HG03378 (cell line): Measurements from ENCODE around the gene NDUFB7.
"Not testable (repeated sequence)": the region's sequence is repeated elsewhere in the genome, so short reads cannot be mapped to it uniquely, and the experiment has no call there.

Experiments
- ATAC-seq: cut with Tn5 transposase; IDR thresholded peaks from one replicate; pipeline ENCODE4 v1.9.1; 2021; ENCODE audit warnings: mild to moderate bottlenecking, moderate library complexity; ENCODE audit not compliant: unreplicated experiment

The NDUFB7 gene

DNA sequence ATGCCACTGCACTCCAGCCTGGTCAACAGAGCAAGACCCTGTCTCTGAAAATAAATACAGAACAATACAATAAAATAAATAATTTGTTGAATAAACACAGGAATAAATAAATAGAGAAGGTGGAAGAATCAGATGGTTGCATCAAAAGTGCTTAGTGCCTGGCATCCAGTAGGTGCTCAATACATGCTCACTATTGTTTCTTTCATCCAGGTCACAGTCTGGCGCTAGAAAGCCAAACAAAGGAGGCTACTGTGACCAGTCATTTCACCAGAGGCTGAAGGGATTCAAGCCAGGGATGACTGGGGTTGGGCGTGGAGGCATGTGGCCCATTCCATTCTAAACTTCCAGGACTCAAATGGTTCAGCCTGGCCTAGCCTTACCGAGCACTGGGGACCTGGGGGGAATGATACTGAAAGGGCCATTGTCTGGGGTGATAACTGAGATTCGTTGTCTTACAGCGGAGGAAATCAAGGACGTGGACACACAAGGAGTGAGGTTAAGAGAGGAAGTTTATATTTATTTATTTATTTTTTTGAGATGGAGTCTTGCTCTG lies 3.6 kb upstream of the NDUFB7 start:
- ATAC-seq: no peak

DNA sequence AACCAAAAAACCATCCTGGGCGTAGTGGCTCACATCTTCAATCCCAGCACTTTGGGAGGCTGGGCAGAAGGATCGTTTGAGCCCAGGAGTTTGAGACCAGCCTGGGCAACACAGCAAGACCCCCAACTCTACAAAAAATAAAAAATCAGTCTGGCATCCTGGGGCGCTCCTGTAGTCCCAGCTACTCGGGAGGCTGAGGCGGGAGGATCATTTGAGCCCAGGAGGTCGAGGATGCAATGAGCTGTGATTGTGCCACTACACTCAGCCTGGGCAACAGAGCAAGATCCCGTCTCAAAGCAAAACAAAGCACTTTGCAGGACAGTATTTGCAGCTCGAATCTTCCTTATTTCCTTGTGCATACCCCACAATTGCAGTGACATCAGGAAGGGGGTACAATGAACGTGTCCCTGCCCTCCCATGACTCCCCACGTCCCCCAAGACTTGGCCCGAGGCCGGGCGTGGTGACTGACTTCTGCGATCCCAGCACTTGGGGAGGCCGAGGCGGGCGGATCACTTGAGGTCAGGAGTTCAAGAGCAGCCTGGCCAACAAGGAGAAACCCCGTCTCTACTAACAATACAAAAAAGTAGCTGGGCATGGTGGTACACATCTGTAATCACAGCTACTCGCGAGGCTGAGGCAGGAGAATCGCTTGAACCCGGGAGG lies 870 bp downstream of the NDUFB7 start:
- no peak for ATAC-seq

DNA sequence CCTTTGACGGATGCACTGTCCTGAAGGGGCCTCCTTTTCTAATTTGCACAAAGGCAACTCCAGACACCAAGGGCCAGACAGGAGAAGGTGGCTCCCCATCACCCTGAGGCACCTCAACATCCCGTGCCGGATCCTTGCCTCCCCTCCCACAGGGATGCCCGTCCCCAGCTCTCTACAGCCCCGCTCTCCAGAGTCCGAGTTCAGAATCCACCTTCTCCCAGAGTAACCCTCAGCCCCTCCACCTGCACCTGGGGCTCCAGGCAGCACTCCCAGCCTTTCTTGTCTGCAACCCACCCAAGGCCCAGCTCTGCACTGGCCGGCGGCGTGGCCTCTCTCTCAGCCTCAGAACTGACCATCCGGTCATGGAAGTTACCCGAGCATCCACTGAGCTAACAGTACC lies 4.8 kb downstream of the NDUFB7 start:
- no peak for ATAC-seq

DNA sequence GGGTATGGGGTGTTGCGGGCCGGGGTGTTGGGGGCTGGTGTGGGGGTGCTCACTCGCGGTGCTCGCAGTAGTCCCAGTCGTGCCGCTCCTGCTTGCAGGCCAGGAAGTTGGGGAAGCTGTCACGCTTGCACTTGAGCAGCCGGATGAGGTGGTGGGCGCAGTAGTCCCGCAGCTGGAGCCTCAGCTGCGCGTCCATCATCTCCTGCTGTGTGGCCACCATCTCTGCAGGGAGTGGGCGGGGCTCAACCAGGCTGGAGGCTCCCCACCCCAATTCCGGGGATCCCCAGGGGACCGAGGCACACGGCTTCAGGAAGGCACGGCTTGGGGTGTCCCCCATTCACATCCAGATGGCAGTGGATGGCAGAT lies 5.2 kb downstream of the NDUFB7 start:
- ATAC-seq: no peak

DNA sequence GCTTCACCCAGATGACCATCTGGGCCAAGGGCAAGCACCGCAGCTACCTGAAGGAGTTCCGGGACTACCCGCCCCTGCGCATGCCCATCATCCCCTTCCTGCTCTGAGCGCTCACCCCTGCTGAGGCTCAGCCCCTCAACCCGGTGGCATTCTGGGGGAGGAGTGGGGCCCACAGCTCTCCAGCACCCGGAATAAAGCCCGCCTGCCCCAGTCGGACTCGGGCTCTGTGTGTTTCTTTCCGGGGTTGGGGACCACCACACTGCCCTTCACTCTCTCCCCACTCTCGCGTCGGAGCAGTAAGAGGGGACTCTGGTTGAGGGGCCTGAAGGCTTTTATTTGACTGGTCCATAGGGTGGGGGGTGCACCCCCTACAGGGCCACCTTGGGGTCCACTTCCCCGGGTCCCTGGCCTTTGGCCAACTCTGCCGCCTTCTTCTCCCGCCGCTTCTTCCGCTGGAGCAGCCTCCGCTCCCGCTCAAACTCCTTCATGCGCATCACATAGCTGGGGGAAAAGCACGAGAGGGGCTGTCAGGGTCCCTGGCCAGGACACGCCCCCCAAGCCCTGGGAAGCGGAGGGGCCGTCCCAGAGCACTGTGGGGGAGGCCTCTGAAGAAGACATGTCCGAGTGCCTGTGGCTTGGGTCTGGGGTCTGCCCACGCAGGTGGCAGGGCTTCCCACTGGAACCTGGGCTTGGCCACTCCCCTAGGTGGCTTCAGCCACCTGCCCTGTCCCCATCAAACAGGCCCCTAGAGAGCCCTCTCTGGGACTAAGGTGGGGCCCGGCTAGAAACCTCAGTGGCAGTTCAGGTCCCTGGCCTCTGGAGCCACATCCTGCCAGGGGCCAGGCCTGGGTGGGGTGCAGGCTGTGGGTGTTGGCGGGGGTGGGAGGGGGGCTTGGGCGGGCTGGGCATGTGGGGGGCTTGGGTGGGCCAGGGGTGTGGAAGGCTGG lies 5.8 kb downstream of the NDUFB7 start:
- ATAC-seq: no peak

GRCh38 chr19:14565298-14565679 lies 6.6 kb downstream of the NDUFB7 start:
- ATAC-seq: no peak

GRCh38 chr19:14564652-14565297 lies 7.1 kb downstream of the NDUFB7 start:
- ATAC-seq: not testable (repeated sequence)

DNA sequence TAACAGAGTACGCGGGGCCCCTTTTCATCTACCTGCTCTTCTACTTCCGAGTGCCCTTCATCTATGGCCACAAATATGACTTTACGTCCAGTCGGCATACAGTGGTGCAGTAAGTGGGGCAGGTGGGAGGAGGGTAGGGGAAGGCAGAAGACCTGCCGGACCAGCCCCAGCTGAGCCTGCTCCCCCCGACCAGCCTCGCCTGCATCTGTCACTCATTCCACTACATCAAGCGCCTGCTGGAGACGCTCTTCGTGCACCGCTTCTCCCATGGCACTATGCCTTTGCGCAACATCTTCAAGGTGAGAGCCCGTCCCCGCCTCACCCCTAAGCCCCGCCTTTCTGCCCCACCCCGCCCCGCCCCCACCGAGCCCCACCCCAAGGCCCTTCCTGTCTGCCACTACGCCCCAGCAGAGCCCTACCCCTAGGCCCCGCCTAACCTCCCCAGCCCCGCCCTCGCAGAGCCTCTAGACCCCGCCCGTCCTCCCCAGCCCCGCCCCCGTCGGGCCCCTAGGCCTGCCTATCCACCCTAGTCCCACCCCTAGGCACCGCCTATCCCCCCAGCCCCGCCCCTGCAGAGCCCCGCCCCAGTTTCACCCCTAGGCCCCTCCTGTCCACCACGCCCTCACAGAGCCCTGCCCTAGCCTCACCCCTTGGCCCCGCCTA lies 7.7 kb downstream of the NDUFB7 start:
- no peak for ATAC-seq

GRCh38 chr19:14563590-14563926 lies 8.3 kb downstream of the NDUFB7 start:
- no peak for ATAC-seq

DNA sequence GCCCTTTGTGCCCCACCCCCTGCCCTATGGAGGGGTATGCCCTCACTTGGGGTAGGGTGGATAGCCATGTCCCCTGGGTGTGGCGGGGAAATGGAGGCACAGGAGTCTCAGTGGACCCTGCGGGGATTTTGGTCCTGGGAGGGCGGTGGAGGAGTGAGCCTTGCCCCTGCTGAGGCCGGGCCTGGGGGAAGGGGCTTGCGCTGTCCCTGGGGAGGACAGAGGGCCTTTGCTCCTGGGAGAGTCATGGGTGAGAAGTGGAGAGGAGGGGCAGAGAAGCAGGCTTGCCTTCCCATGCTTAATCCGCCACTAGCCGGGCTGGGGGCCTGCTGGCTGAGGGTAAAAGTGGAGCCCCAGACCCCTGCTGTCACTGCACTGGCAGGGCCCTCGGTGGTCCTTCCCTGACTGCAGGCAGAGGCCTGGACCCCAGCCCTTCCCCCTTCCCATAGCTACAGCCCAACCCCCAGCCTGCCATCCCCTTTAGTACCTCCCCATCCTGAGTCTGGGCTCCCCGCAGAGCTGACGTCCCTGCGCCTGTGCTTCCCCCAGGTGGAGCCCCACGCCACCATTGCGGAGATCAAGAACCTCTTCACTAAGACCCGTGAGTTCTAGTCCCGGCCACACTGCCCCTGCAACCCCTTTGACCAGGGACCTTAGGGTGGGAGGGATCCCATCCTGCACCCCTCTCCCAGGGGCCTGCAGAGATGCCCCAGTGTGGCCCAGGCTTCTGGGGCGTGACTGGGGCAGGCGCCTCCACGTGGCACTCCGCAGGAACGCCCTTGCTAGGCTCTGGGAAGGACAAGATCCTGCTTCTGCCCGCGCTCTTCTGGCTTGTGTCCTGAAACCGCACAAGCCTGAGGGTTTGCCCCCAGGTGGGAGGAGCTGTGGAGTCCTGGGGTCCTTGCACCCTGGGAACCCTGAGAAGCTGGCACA lies 8.9 kb downstream of the NDUFB7 start:
- no peak for ATAC-seq

GRCh38 chr19:14561847-14562351 lies 10.0 kb downstream of the NDUFB7 start:
- ATAC-seq: no peak

DNA sequence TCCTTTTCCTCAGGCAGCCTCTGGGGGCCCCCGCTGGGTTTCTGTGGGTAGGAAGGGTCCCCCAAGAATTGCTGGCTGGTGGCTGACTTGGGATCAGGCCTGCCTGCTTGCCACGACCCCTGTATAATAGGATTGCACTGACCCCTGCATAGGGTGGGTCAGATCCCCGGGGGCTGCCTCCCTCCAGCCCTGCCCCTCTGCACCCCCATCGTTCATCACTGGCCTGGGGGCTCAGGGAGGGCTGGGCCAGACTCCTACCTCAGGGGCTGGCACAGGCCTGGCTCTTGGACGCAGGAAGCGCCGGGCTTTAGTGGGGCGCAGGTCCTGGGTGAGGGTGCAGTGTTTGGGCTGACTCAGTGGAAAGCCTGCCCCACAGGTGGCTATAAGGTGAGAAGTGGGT lies 10.6 kb downstream of the NDUFB7 start:
- no peak for ATAC-seq

- no peak for ATAC-seq
These were observed 11.1 kb downstream of the NDUFB7 start for GRCh38 chr19:14560776-14561108.

DNA sequence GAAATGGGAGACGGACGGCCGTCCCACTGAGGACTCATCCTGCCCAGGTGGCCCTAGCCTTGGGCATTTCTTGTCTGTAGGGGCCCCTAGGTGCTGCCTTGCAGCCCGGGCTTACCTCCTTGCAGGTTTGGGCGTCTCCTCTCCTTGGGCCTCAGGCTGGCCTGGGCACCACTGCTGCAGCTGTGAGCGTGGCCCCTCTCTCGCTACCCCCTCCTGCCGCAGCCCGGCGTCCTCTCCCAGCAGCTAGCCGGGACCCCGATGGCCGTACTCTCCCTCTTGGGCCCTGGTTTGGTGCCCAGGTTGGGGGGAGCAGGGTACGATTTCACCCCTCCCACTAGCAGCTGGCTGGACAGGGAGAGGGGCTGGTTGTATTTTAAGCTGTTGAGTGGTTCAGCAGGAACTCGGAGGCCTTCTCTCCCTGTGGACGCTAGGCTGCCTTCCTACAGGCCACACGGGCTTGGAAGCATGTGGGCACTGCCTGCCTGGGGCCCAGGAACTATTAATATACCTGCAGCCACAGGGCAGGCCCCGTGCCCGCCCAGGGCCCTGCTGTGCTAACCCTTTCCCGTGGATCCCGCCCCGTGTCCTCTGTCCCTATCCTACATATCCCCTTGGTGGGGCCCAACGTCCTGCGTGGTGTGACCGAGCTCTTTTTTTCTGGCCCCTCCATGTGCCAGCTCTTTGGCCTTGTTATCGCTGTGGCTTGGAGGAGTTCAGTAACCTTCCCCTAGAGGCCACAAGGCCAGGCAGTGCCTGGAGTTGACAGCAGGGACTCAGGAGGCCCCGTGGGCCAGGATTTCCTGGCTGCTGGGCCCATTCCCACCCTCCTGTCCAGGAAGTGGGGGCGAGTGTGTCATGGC lies 11.7 kb downstream of the NDUFB7 start:
- ATAC-seq: no peak

DNA sequence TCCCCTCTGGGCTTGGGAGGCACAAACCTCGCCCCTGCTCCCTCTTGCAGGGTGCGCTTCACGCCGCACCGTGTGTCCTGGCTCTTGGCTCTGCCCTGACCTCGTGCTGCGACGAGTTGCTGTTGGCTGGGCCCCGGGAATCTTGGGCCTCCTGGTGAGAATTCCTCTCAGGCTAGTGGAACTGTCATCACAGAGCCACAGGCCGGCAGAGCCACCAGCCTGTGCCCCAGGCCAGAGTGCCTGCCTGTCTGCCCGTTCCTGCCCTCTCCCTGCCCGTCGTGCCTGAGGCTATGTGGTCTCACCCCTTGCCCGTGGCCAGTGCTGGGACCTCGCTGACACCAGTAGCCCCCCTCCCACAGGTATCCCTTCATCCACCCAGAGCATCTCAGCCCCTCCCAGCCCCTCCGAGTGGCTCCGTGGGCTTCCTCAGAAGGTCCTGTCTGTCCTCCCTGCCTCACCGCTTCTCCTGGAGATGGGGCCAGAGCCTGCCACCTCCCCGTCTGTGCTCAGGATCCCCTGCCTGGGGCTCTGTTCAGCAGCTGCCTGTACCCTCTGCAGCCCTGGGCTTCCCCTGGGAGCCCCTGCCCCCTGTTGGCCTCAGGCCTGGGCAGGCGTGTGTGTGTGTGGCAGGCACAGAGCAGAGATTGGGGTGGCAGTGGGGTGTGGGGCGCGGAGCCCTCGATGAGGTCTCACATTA lies 13.3 kb downstream of the NDUFB7 start:
- no peak for ATAC-seq

DNA sequence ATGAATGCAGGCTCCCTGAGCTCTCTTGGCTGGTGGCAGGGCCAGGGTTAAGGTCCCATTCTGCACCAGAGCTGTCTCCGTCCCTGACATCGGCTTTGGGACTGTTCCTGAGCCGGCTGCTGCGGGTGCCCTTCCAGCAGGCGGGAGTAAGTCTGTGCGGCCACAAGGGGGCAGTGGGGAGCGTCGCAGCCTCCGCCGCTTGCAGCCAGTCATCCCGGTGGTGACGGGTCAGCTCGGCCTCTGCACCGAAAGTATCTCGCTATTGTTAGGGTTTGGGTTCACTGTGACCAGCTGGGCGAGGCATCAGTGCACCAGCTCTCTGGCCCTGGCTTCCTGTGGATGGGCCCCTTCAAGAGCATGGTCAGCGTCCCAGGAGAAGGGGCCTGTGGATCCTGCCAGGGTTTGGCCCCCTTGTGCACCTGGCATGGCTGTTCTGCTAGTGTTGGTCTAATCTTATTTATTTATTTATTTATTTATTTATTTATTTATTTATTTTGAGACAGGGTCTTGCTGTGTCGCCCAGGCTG lies 15.1 kb downstream of the NDUFB7 start:
- no peak for ATAC-seq

DNA sequence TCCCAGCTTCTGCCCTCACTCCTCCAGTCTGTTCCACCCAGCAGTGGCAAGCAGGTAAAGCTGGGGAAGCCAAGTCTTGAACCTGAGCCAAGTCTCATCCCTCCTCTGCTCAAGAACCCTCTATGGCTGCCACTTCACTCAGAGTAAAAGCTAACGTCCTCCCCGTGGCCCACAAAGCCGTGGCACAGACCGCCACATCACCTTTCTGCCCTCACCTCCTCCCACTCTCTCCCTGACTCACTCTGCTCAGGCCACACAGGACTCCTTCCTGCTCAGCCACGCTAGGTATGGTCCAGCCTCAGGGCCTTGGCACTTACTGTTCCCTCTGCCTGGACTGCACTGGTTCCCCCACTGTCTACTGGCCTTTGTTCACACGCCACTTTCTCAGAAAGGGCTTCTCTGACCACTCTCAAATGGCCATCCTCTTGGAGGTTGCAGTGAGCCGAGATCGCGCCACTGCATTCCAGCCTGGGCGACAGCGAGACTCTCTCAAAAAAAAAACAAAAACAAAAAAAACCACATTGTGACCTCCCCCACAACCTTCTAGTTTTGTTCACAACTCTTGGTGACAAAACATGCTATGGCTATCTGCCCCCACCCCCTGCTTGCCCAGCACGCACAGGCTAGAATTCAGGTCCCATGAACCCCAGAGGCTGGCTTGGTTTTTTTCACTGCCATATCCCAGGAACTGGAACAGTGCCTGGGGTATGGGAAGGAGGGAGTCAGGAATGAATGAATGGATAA lies 15.8 kb downstream of the NDUFB7 start:
- no peak for ATAC-seq
